ENCODE results near the gene PLEKHF1. TPM values are rescaled to one million over a fixed set of nuclear protein-coding genes. Genes with fewer than 3 reads are reported as not detected.

PLEKHF1 gene
- total and polyA plus RNA-seq, 2 of the 8 experiments (the other 6 are each of a cell fraction or from before 2014, with no cell fraction given), result 11.1 to 18.4 TPM

DNA sequence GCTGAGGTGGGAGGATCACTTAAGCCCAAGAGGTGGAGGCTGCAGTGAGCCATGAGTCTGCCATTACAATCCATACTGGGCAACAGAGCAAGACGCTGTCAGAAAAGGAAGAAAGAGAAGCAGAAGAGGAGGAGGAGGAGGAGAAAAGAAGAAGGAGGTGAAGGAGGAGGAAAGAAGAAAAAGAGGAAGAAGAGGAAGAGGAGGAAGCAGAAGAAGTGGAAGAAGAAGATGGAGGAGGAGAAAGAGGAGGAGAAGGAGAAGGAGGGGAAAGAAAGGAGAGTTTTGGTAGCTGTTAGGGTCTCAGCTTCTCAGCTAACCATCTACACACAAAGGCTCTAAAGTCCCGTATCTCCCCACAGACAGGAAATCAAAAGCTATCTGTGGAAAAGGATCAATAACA is 23.7 kb upstream of the PLEKHF1 start:
- Histone ChIP-seq H3K4ac (replicated peaks; ENCODE audit: insufficient read length, low read depth, low read length) (no peak overlapping the region), H3K4me3 (ENCODE audit: extremely low read depth in 1 of 4, insufficient read depth in 2 of 4, low read depth in 3 of 4, low read length in 4 of 4) (no peak overlapping the region), H3K27ac (ENCODE audit: low read depth, low read length) (no peak overlapping the region), H4K91ac (replicated peaks; ENCODE audit: insufficient read length, low read length) (no peak overlapping the region), H3K79me2 (ENCODE audit: control insufficient read depth in 1 of 2, insufficient read depth in 2 of 2, low read length in 2 of 2) (no peaks in the 10 kb centered on the region), H2AFZ (ENCODE audit: low read length) (no peak overlapping the region), H3K18ac (ENCODE audit: extremely low read depth, low read length) (no peak overlapping the region), H2BK12ac (ENCODE audit: low read depth, low read length) (no peak overlapping the region), H2BK20ac (ENCODE audit: low read length) (no peak overlapping the region), H2BK5ac (ENCODE audit: low read depth, low read length) (no peak overlapping the region), H3K14ac (ENCODE audit: insufficient read length) (no peak overlapping the region), H3K4me2 (ENCODE audit: insufficient read depth in 1 of 2, low read depth in 2 of 2, low read length in 2 of 2) (no peak overlapping the region), H3K36me3 (ENCODE audit: control insufficient read depth in 2 of 4, insufficient read depth in 4 of 4, low read length in 3 of 4) (no peaks in the 10 kb centered on the region), H3K27me3 (replicated peaks in 1 of 4; ENCODE audit: control insufficient read depth in 3 of 4, extremely low read depth in 1 of 4, insufficient read depth in 3 of 4, low read length in 3 of 4) (no peaks in the 10 kb centered on the region), H4K5ac (ENCODE audit: insufficient read length, low read depth, low read length) (no peak overlapping the region), H3K4me1 (replicated peaks in 1 of 4; ENCODE audit: control insufficient read depth in 3 of 4, insufficient read depth in 4 of 4, low read length in 3 of 4) (peaks cover 3 to 12% (median 6%) of the 10 kb centered on the region in 4 experiments; a peak in 6 of 7 replicates), H2AK5ac (ENCODE audit: low read depth, low read length) (no peak overlapping the region), H3K23me2 (ENCODE audit: low read depth, low read length) (no peaks in the 10 kb centered on the region), H3K56ac (replicated peaks; ENCODE audit: insufficient read length, low read depth, low read length) (no peak overlapping the region), H4K8ac (ENCODE audit: extremely low read depth, insufficient read depth, low read length) (no peak overlapping the region), H3K9me3 (ENCODE audit: insufficient read depth in 2 of 2, low read depth in 1 of 2, low read length in 1 of 2) (no peaks in the 10 kb centered on the region), H3K23ac (ENCODE audit: insufficient read length) (no peak overlapping the region), H3K9ac (replicated peaks in 1 of 4; ENCODE audit: extremely low read depth in 1 of 4, low read depth in 3 of 4, low read length in 3 of 4) (no peak overlapping the region), H2BK15ac (ENCODE audit: low read length) (0 out of 2 replicates have a peak overlapping the region, but pooled peaks have one; percentile 46), H2BK120ac (replicated peaks; ENCODE audit: low read depth, low read length) (no peak overlapping the region), H4K20me1 (replicated peaks in 1 of 2; ENCODE audit: control insufficient read depth in 1 of 2, insufficient read depth in 2 of 2, low read length in 2 of 2) (no peaks in the 10 kb centered on the region), H3K79me1 (ENCODE audit: low read depth, low read length) (no peaks in the 10 kb centered on the region)
- ChIA-PET POLR2A (ENCODE audit: partially characterized antibody) (no interaction called here), CTCF (ENCODE audit: partially characterized antibody) (interaction anchor here (1.0 to 1.3 kb wide), 2 partner anchors 31 to 84 kb away, joined by 3 read pairs; no protein-coding TSS in a partner anchor)
- DNase-seq (ENCODE audit: low read depth in 1 of 2, low spot score in 2 of 2) (no peak), FAIRE-seq (no peak)
- 93% methylated on average over 2 of the region's 2 CpGs; no CpG with 5 or more reads in 1 of the 2 experiments for WGBS, 2 experiments (ENCODE audit: extremely low coverage in 1 of 2, insufficient coverage in 1 of 2, insufficient read length in 1 of 2, insufficient replicate concordance in 2 of 2, low coverage in 1 of 2, low lambda C conversion rate in 2 of 2, missing lambda C conversion rate in 1 of 2)
- no peak for TF ChIP-seq RFX5 (IDR thresholded peaks at IDR 0.05; ENCODE audit: borderline replicate concordance, low read depth, low read length)

Data from H1 (cell line).